ENCODE measurements around the gene GAK.
"Not testable (repeated sequence)": the region's sequence is repeated elsewhere in the genome, so short reads cannot be mapped to it uniquely, and the experiment has no call there.

Gene GAK

GRCh38 chr4:821181-821591 is 110.9 kb downstream of the GAK start:
- DNase-seq (ENCODE audit: extremely low read depth in 1 of 2, low read depth in 1 of 2): no peak

GRCh38 chr4:820230-821172 is 111.6 kb downstream of the GAK start:
- no peak for DNase-seq (ENCODE audit: extremely low read depth in 1 of 2, low read depth in 1 of 2)

- no peak for DNase-seq (ENCODE audit: extremely low read depth in 1 of 2, low read depth in 1 of 2)
These were observed 112.5 kb downstream of the GAK start for GRCh38 chr4:819401-820229.

- no peak for DNase-seq (ENCODE audit: extremely low read depth in 1 of 2, low read depth in 1 of 2)
These were observed 113.8 kb downstream of the GAK start for GRCh38 chr4:818106-818921.

GRCh38 chr4:815464-816146 is 116.5 kb downstream of the GAK start:
- DNase-seq (ENCODE audit: extremely low read depth in 1 of 2, low read depth in 1 of 2): no peak

- DNase-seq (ENCODE audit: extremely low read depth in 1 of 2, low read depth in 1 of 2): no peak
These were observed 117.7 kb downstream of the GAK start for GRCh38 chr4:814312-814850.

DNA sequence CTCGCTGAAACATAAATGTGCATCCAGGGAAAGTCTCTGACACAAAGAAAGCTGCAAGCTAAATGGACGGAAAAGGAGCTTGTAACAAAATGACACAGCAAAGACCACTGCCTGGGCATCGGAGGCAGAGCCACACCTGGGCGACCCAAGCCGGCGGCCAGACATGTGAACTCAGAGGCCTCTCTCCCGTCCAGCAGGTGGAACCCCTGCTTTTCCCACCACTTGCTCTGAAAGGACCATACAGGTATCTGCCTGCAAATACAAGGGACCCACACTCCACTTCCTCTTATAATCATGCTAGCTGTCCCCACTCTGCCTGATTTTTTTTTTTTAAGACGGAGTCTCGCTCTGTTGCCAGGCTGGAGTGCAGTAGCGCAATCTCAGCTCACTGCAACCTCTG is 118.2 kb downstream of the GAK start:
- DNase-seq (ENCODE audit: extremely low read depth in 1 of 2, low read depth in 1 of 2): no peak

GRCh38 chr4:808860-809570 is 123.1 kb downstream of the GAK start:
- DNase-seq (ENCODE audit: extremely low read depth in 1 of 2, low read depth in 1 of 2): no peak

GRCh38 chr4:807792-808191 is 124.3 kb downstream of the GAK start:
- no peak for DNase-seq (ENCODE audit: extremely low read depth in 1 of 2, low read depth in 1 of 2)

GRCh38 chr4:806979-807378 is 125.1 kb downstream of the GAK start:
- DNase-seq (ENCODE audit: extremely low read depth in 1 of 2, low read depth in 1 of 2): not testable (repeated sequence)

DNA sequence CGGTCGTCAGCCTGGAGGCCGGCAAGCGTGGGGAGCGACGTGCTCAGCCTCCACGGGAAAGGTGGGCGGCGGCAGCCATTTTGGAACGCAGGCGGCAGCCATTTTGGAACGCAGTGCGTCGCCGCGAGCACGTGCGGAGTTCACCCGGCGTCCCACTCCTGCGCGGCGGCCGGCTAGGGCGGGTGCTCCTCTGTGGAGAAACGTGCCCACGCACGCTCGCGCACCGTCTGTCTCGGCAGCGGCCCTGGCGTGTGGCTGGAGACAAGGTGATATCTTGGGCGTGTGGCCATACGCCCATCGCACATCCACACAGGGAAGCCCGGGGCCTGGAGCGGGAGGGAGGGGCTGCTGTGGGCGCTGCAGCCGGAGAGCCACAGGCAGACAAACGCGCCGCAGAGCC is 127.3 kb downstream of the GAK start:
- DNase-seq (ENCODE audit: extremely low read depth in 1 of 2, low read depth in 1 of 2): no peak

- no peak for DNase-seq (ENCODE audit: extremely low read depth in 1 of 2, low read depth in 1 of 2)
These were observed 128.2 kb downstream of the GAK start for GRCh38 chr4:803884-804283.

DNA sequence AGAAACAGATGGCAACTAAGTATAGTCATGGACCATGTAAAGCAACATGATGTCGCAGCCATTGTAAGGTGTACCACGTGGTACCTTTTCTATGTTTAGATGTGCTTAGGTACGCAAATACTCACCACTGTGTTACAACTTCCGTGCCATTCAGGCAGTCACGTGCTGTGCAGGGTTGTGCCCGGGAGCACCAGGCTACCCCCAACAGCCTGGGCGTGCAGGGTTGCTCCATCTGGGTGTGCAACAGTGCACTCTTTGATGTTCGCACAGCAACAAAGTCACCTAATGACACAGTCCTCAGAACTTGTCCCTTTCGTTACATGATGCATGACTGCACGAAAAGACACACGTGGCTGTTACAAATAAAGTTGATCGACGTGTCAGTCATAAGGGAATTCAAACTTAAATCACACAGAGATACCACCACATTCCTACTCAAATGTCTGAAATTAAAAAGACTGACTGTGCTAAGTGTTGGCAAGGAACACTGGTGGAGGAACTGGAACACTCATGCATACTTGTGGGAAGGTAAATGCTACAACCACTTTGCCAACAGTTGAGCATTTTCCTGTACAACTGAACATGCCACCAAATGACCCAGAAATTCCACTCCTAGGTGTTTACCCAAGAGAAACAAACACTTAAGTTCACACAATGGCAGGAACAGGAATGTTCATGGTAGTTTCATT is 130.5 kb downstream of the GAK start:
- DNase-seq (ENCODE audit: extremely low read depth in 1 of 2, low read depth in 1 of 2): no peak

Data from stimulated activated CD8-positive, alpha-beta memory T cell treated with anti-CD3 and anti-CD28 coated beads, Interleukin-7, amount 100 ng/mL, for 48 hours (primary cell).